HG02763 (cell line): ENCODE measurements around the gene SPATA31C2.
"Not testable (repeated sequence)": the region's sequence is repeated elsewhere in the genome, so short reads cannot be mapped to it uniquely, and the experiment has no call there.

ENCODE experiments used
- ATAC-seq: cut with Tn5 transposase; IDR thresholded peaks from one replicate; pipeline ENCODE4 v1.9.1; 2021; ENCODE audit warnings: mild to moderate bottlenecking, moderate library complexity; ENCODE audit not compliant: unreplicated experiment

The SPATA31C2 gene

GRCh38 chr9:88127700-88128300 lies 10.5 kb downstream of the SPATA31C2 start:
- ATAC-seq = not testable (repeated sequence)

- not testable (repeated sequence) for ATAC-seq
These were observed 14.9 kb downstream of the SPATA31C2 start for GRCh38 chr9:88123413-88123812.

GRCh38 chr9:88118121-88118520 lies 20.2 kb downstream of the SPATA31C2 start:
- not testable (repeated sequence) for ATAC-seq

- not testable (repeated sequence) for ATAC-seq
These were observed 23.2 kb downstream of the SPATA31C2 start for GRCh38 chr9:88114968-88115612.

GRCh38 chr9:88114283-88114967 lies 23.9 kb downstream of the SPATA31C2 start:
- not testable (repeated sequence) for ATAC-seq

- not testable (repeated sequence) for ATAC-seq
These were observed 24.8 kb downstream of the SPATA31C2 start for GRCh38 chr9:88113156-88114130.

GRCh38 chr9:88110026-88110425 lies 28.2 kb downstream of the SPATA31C2 start:
- no peak for ATAC-seq

GRCh38 chr9:88108779-88109178 lies 29.5 kb downstream of the SPATA31C2 start:
- ATAC-seq = no peak

GRCh38 chr9:88106492-88106891 lies 31.8 kb downstream of the SPATA31C2 start:
- no peak for ATAC-seq

- no peak for ATAC-seq
These were observed 45.4 kb downstream of the SPATA31C2 start for GRCh38 chr9:88092797-88093331.

- ATAC-seq = no peak
These were observed 48.1 kb downstream of the SPATA31C2 start for GRCh38 chr9:88090151-88090581.

GRCh38 chr9:88087906-88088305 lies 50.4 kb downstream of the SPATA31C2 start:
- ATAC-seq = no peak

GRCh38 chr9:88085476-88085875 lies 52.8 kb downstream of the SPATA31C2 start:
- no peak for ATAC-seq

GRCh38 chr9:88084357-88085183 lies 53.7 kb downstream of the SPATA31C2 start:
- no peak for ATAC-seq
